GM10248 (cell line): ENCODE measurements around the gene SCYGR3.

Experiments used
- CTCF ChIA-PET: fragments of 300-600 bp; sonication (Branson Sonifier 250); formaldehyde crosslinking; extraction: SDS; loops from one replicate; lab custom pipeline; 2021; ENCODE audit warnings: antibody characterized with exemption; lab: Yijun Ruan, JAX
- POLR2A ChIA-PET: fragments of 350-650 bp; sonication (Branson Sonifier 250); formaldehyde crosslinking; extraction: SDS; loops from one replicate; lab custom pipeline; 2020; ENCODE audit warnings: antibody characterized with exemption; lab: Yijun Ruan, JAX
- DNase-seq: peaks from one replicate; pipeline ENCODE4 v3.0.0; 2012; ENCODE audit errors: extremely low spot score
- CTCF ChIP-seq: IDR thresholded peaks from 2 replicates; pipeline ENCODE4 v1.5.1; 2012; ENCODE audit warnings: mild to moderate bottlenecking, low read depth; ENCODE audit errors: extremely low read depth, missing control alignments, control extremely low read depth

SCYGR3 gene

GRCh38 chr2:227616631-227617030 is 2.0 kb upstream of the SCYGR3 start:
- no peak for DNase-seq
- no peak for TF ChIP-seq CTCF
- CTCF ChIA-PET: interaction anchor here (1.3 kb wide), 1 partner anchor 9 kb away, joined by 3 read pairs; no protein-coding TSS in a partner anchor
- POLR2A ChIA-PET: no interaction called here

GRCh38 chr2:227615906-227616305 is 1.3 kb upstream of the SCYGR3 start:
- TF ChIP-seq CTCF: no peak
- ChIA-PET CTCF (interaction anchor here (1.3 kb wide), 1 partner anchor 8 kb away, joined by 3 read pairs; no protein-coding TSS in a partner anchor), POLR2A (no interaction called here)
- no peak for DNase-seq

GRCh38 chr2:227615181-227615580 is 541 bp upstream of the SCYGR3 start:
- CTCF ChIA-PET: no interaction called here
- POLR2A ChIA-PET: no interaction called here
- no peak for DNase-seq

GRCh38 chr2:227614246-227614645 is 394 bp downstream of the SCYGR3 start:
- no peak for TF ChIP-seq CTCF
- DNase-seq: no peak
- ChIA-PET POLR2A (no interaction called here), CTCF (interaction anchor here (1.0 kb wide), 1 partner anchor 44 kb away, joined by 3 read pairs; no protein-coding TSS in a partner anchor)

More at GRCh38 chr2:227615181-227615580, 541 bp upstream of the SCYGR3 start:
- TF ChIP-seq CTCF: no peak

- DNase-seq: no peak
- ChIA-PET CTCF (interaction anchor here (1.0 kb wide), 1 partner anchor 45 kb away, joined by 3 read pairs; no protein-coding TSS in a partner anchor), POLR2A (no interaction called here)
- no peak for TF ChIP-seq CTCF
Observed at GRCh38 chr2:227613272-227613660, 1.4 kb downstream of the SCYGR3 start.

GRCh38 chr2:227612546-227613271 is 1.9 kb downstream of the SCYGR3 start:
- POLR2A ChIA-PET: no interaction called here
- no peak for TF ChIP-seq CTCF
- no peak for DNase-seq
- CTCF ChIA-PET: no interaction called here

GRCh38 chr2:227610123-227610522 is 4.5 kb downstream of the SCYGR3 start:
- ChIA-PET CTCF (no interaction called here), POLR2A (no interaction called here)
- no peak for DNase-seq
- TF ChIP-seq CTCF: no peak
